Activated T-cell treated with anti-CD3 and anti-CD28 coated beads, Interleukin-2, amount 50 U/mL, for 4 hours (primary cell): ENCODE results near the gene BAG1. TPM values are rescaled to one million over a fixed set of nuclear protein-coding genes. Genes with fewer than 3 reads are reported as not detected.

Experiments
- ATAC-seq, 2 donors: fragments of 200-7000 bp; cut with Tn5 transposase; one replicate each; pipeline ENCODE4 v1.10.0; 2021
- DNase-seq: peaks from one replicate; pipeline ENCODE4 v3.0.0-alpha.2; 2020
- H3K27me3 Mint-ChIP-seq: one replicate; pipeline ENCODE4 v1.8.0; 2021; ENCODE audit warnings: low read depth, mixed read lengths
- H3K36me3 Mint-ChIP-seq: one replicate; pipeline ENCODE4 v1.8.0; 2022; ENCODE audit warnings: mixed read lengths; ENCODE audit not compliant: insufficient read depth
- H3K4me1 Mint-ChIP-seq: one replicate; pipeline ENCODE4 v1.8.0; 2021; ENCODE audit warnings: low read depth, mixed read lengths
- H3K4me3 Mint-ChIP-seq: one replicate; pipeline ENCODE4 v1.8.0; 2021; ENCODE audit warnings: mild to moderate bottlenecking, moderate library complexity, mixed read lengths
- H3K9me3 Mint-ChIP-seq: one replicate; pipeline ENCODE4 v1.8.0; 2021; ENCODE audit warnings: mixed read lengths
- total RNA-seq, 3 donors: library from RNA; stranded (reverse); gene quantifications; one replicate each; pipeline ENCODE4 v1.2.1, GENCODE V29; 2021

The BAG1 gene
- total RNA-seq, 3 donors from 2014 or later = 115 to 133 (median 117) TPM

- Mint-ChIP-seq H3K9me3 (no peaks in the 10 kb centered on the region), H3K27me3 (no peaks in the 10 kb centered on the region), H3K4me1 (peaks cover 41% of the 10 kb centered on the region), H3K36me3 (peaks cover 46% of the 10 kb centered on the region), H3K4me3 (peak overlapping the region; percentile 95)
- DNase-seq (peak; percentile 25), ATAC-seq (peak; percentile 9 to 14)
Measured at GRCh38 chr9:33264003-33264472, 470 bp downstream of the BAG1 start.

- no peak for ATAC-seq
- no peaks in the 10 kb centered on the region for H3K9me3 Mint-ChIP-seq
- no peaks in the 10 kb centered on the region for H3K27me3 Mint-ChIP-seq
- DNase-seq = no peak
- peaks cover 48% of the 10 kb centered on the region for H3K36me3 Mint-ChIP-seq
- peak overlapping the region; percentile 95 for H3K4me3 Mint-ChIP-seq
- H3K4me1 Mint-ChIP-seq = peaks cover 41% of the 10 kb centered on the region
Measured at GRCh38 chr9:33263131-33264002, 1.1 kb downstream of the BAG1 start.

- no peaks in the 10 kb centered on the region for H3K27me3 Mint-ChIP-seq
- no peak for DNase-seq
- ATAC-seq = no peak
- peaks cover 49% of the 10 kb centered on the region for H3K36me3 Mint-ChIP-seq
- H3K9me3 Mint-ChIP-seq = no peaks in the 10 kb centered on the region
- H3K4me3 Mint-ChIP-seq = no peak overlapping the region
- peaks cover 17% of the 10 kb centered on the region for H3K4me1 Mint-ChIP-seq
Measured at GRCh38 chr9:33260372-33260771, 4.1 kb downstream of the BAG1 start.

- ATAC-seq = no peak
- Mint-ChIP-seq H3K4me3 (no peak overlapping the region), H3K36me3 (peaks cover 62% of the 10 kb centered on the region), H3K9me3 (no peaks in the 10 kb centered on the region), H3K27me3 (no peaks in the 10 kb centered on the region), H3K4me1 (peaks cover 2% of the 10 kb centered on the region)
- no peak for DNase-seq
Measured at GRCh38 chr9:33257276-33257675, 7.2 kb downstream of the BAG1 start.

GRCh38 chr9:33256236-33256635, 8.3 kb downstream of the BAG1 start:
- no peaks in the 10 kb centered on the region for H3K27me3 Mint-ChIP-seq

GRCh38 chr9:33255471-33255870, 9.0 kb downstream of the BAG1 start:
- peaks cover 51% of the 10 kb centered on the region for H3K36me3 Mint-ChIP-seq
- no peaks in the 10 kb centered on the region for H3K4me1 Mint-ChIP-seq
- DNase-seq (no peak), ATAC-seq (no peak)
- no peak overlapping the region for H3K4me3 Mint-ChIP-seq
- H3K27me3 Mint-ChIP-seq = no peaks in the 10 kb centered on the region
- H3K9me3 Mint-ChIP-seq = no peaks in the 10 kb centered on the region

More at GRCh38 chr9:33256236-33256635, 8.3 kb downstream of the BAG1 start:
- H3K4me3 Mint-ChIP-seq = no peak overlapping the region
- no peaks in the 10 kb centered on the region for H3K9me3 Mint-ChIP-seq
- H3K4me1 Mint-ChIP-seq = no peaks in the 10 kb centered on the region
- peaks cover 57% of the 10 kb centered on the region for H3K36me3 Mint-ChIP-seq
- ATAC-seq = no peak
- no peak for DNase-seq

- H3K4me1 Mint-ChIP-seq = no peaks in the 10 kb centered on the region
- DNase-seq (no peak), ATAC-seq (no peak)
- no peaks in the 10 kb centered on the region for H3K27me3 Mint-ChIP-seq
- H3K9me3 Mint-ChIP-seq = no peaks in the 10 kb centered on the region
- H3K4me3 Mint-ChIP-seq = no peak overlapping the region
- peaks cover 48% of the 10 kb centered on the region for H3K36me3 Mint-ChIP-seq
Measured at GRCh38 chr9:33255014-33255413, 9.5 kb downstream of the BAG1 start.

GRCh38 chr9:33254211-33254610, 10.3 kb downstream of the BAG1 start:
- H3K4me3 Mint-ChIP-seq = no peak overlapping the region
- peaks cover 43% of the 10 kb centered on the region for H3K36me3 Mint-ChIP-seq
- DNase-seq (no peak), ATAC-seq (no peak)
- H3K27me3 Mint-ChIP-seq = no peaks in the 10 kb centered on the region
- H3K4me1 Mint-ChIP-seq = no peaks in the 10 kb centered on the region
- H3K9me3 Mint-ChIP-seq = no peaks in the 10 kb centered on the region

GRCh38 chr9:33250458-33250995, 14.0 kb downstream of the BAG1 start:
- DNase-seq (no peak), ATAC-seq (no peak)
- Mint-ChIP-seq H3K9me3 (no peaks in the 10 kb centered on the region), H3K36me3 (peaks cover 41% of the 10 kb centered on the region), H3K4me3 (no peak overlapping the region), H3K4me1 (no peaks in the 10 kb centered on the region), H3K27me3 (no peaks in the 10 kb centered on the region)

GRCh38 chr9:33249983-33250382, 14.5 kb downstream of the BAG1 start:
- H3K9me3 Mint-ChIP-seq = no peaks in the 10 kb centered on the region
- DNase-seq = no peak
- no peaks in the 10 kb centered on the region for H3K4me1 Mint-ChIP-seq
- ATAC-seq = no peak
- H3K4me3 Mint-ChIP-seq = no peak overlapping the region
- H3K27me3 Mint-ChIP-seq = no peaks in the 10 kb centered on the region
- H3K36me3 Mint-ChIP-seq = peaks cover 37% of the 10 kb centered on the region

- Mint-ChIP-seq H3K4me1 (no peaks in the 10 kb centered on the region), H3K36me3 (peaks cover 29% of the 10 kb centered on the region), H3K9me3 (no peaks in the 10 kb centered on the region), H3K27me3 (no peaks in the 10 kb centered on the region), H3K4me3 (no peak overlapping the region)
- no peak for ATAC-seq
- no peak for DNase-seq
Measured at GRCh38 chr9:33249087-33249658, 15.3 kb downstream of the BAG1 start.

- Mint-ChIP-seq H3K4me3 (no peak overlapping the region), H3K4me1 (no peaks in the 10 kb centered on the region), H3K27me3 (no peaks in the 10 kb centered on the region), H3K9me3 (no peaks in the 10 kb centered on the region), H3K36me3 (peaks cover 28% of the 10 kb centered on the region)
- DNase-seq (no peak), ATAC-seq (no peak)
Measured at GRCh38 chr9:33248606-33249005, 15.9 kb downstream of the BAG1 start.

- H3K9me3 Mint-ChIP-seq = no peaks in the 10 kb centered on the region
- H3K36me3 Mint-ChIP-seq = peaks cover 19% of the 10 kb centered on the region
- DNase-seq (no peak), ATAC-seq (no peak)
- no peaks in the 10 kb centered on the region for H3K27me3 Mint-ChIP-seq
- no peaks in the 10 kb centered on the region for H3K4me1 Mint-ChIP-seq
- H3K4me3 Mint-ChIP-seq = no peak overlapping the region
Measured at GRCh38 chr9:33246269-33246860, 18.1 kb downstream of the BAG1 start.

GRCh38 chr9:33245341-33245740, 19.2 kb downstream of the BAG1 start:
- no peak for DNase-seq
- Mint-ChIP-seq H3K9me3 (no peaks in the 10 kb centered on the region), H3K4me1 (no peaks in the 10 kb centered on the region), H3K27me3 (no peaks in the 10 kb centered on the region), H3K4me3 (no peak overlapping the region), H3K36me3 (peaks cover 16% of the 10 kb centered on the region)
- ATAC-seq = no peak
